HG02870 (cell line): ENCODE data around the gene TAS2R30.
"Not testable (repeated sequence)": the region's sequence is repeated elsewhere in the genome, so short reads cannot be mapped to it uniquely, and the experiment has no call there.

Experiments used
- ATAC-seq: cut with Tn5 transposase; IDR thresholded peaks from one replicate; pipeline ENCODE4 v1.9.1; 2021; ENCODE audit warnings: mild to moderate bottlenecking, moderate library complexity; ENCODE audit not compliant: unreplicated experiment

The TAS2R30 gene

GRCh38 chr12:11130382-11130781 lies 4.1 kb downstream of the TAS2R30 start:
- no peak for ATAC-seq

GRCh38 chr12:11114130-11114529 lies 20.3 kb downstream of the TAS2R30 start:
- ATAC-seq = not testable (repeated sequence)

GRCh38 chr12:11111213-11111612 lies 23.2 kb downstream of the TAS2R30 start:
- ATAC-seq = not testable (repeated sequence)

- ATAC-seq = no peak
These were observed 25.6 kb downstream of the TAS2R30 start for GRCh38 chr12:11108862-11109261.

- ATAC-seq = no peak
These were observed 26.7 kb downstream of the TAS2R30 start for GRCh38 chr12:11107719-11108118.

GRCh38 chr12:11106288-11106687 lies 28.2 kb downstream of the TAS2R30 start:
- no peak for ATAC-seq

GRCh38 chr12:11105546-11105945 lies 28.9 kb downstream of the TAS2R30 start:
- ATAC-seq = no peak

GRCh38 chr12:11094910-11095309 lies 39.5 kb downstream of the TAS2R30 start:
- ATAC-seq = not testable (repeated sequence)

- no peak for ATAC-seq
These were observed 42.3 kb downstream of the TAS2R30 start, which contains the start of gene TAS2R43 for GRCh38 chr12:11092128-11092527. TAS2R43 (minus strand) TSS chr12:11092313; CDS start chr12:11092229, 84 bp downstream.

GRCh38 chr12:11089246-11089645 lies 45.2 kb downstream of the TAS2R30 start:
- ATAC-seq = no peak

GRCh38 chr12:11085419-11085818 lies 49.0 kb downstream of the TAS2R30 start:
- ATAC-seq = no peak
